Measurements from ENCODE around the gene SUMO2. TPM values are rescaled to one million over a fixed set of nuclear protein-coding genes. Genes with fewer than 3 reads are reported as not detected.
A peak's percentile ranks its signal among the peaks of the same experiment; 100 is the strongest.

SUMO2 gene
- total and polyA plus RNA-seq, 9 of the 15 experiments (the other 6 are each of a cell fraction or from before 2014, with no cell fraction given), result 157 to 733 (median 419) TPM

GRCh38 chr17:75205037-75205792, 22.5 kb upstream of the SUMO2 start, which contains the start of gene NUP85 (continued):
- TF ChIP-seq TEAD1 (CRISPR knock-in tag; IDR thresholded peaks at IDR 0.05) (peak in 1 of 2 experiments; percentile 59; a peak in 1 of 4 replicates), TAF9B (IDR thresholded peaks at IDR 0.05; ENCODE audit: partially characterized antibody) (peak; percentile 76), ZNF347 (CRISPR knock-in tag; IDR thresholded peaks at IDR 0.05; ENCODE audit: low read depth) (no peak), GTF3C2 (IDR thresholded peaks at IDR 0.05; ENCODE audit: borderline replicate concordance, extremely low read depth, insufficient read length) (peak; percentile 23), POLR2G (IDR thresholded peaks at IDR 0.05; ENCODE audit: low read depth, low read length) (peak; percentile 93), CC2D1A (IDR thresholded peaks at IDR 0.05) (no peak), LARP7 (IDR thresholded peaks at IDR 0.05) (0 out of 2 replicates have a peak, but pooled peaks have one; percentile 1), MYBL2 (IDR thresholded peaks at IDR 0.05; ENCODE audit: low read depth) (no peak), MYBL2 (CRISPR knock-in tag; IDR thresholded peaks at IDR 0.05; ENCODE audit: borderline replicate concordance) (no peak), ZFX (CRISPR knock-in tag; IDR thresholded peaks at IDR 0.05) (peak; percentile 88), MTA2 (IDR thresholded peaks at IDR 0.05; ENCODE audit: low read depth) (no peak), CTBP1 (IDR thresholded peaks at IDR 0.05; ENCODE audit: borderline replicate concordance) (0 out of 2 replicates have a peak, but pooled peaks have one; percentile 75), SAFB2 (IDR thresholded peaks at IDR 0.05; ENCODE audit: borderline replicate concordance, low read depth, low read length, severe bottlenecking) (no peak), JUN (IDR thresholded peaks at IDR 0.05; ENCODE audit: borderline replicate concordance, low read depth, low read length) (no peak; the same call in 1 of the 2 replicates), JUN (CRISPR knock-in tag; IDR thresholded peaks at IDR 0.05; ENCODE audit: borderline replicate concordance) (peak; percentile 69; the same call in 1 of the 2 replicates), MECOM (CRISPR knock-in tag; IDR thresholded peaks at IDR 0.05) (no peak; the same call in 1 of the 2 replicates), NR2C1 (IDR thresholded peaks at IDR 0.05) (no peak), NR2C1 (tag; IDR thresholded peaks at IDR 0.05) (no peak)
- TF ChIP-seq, protein P1, sequence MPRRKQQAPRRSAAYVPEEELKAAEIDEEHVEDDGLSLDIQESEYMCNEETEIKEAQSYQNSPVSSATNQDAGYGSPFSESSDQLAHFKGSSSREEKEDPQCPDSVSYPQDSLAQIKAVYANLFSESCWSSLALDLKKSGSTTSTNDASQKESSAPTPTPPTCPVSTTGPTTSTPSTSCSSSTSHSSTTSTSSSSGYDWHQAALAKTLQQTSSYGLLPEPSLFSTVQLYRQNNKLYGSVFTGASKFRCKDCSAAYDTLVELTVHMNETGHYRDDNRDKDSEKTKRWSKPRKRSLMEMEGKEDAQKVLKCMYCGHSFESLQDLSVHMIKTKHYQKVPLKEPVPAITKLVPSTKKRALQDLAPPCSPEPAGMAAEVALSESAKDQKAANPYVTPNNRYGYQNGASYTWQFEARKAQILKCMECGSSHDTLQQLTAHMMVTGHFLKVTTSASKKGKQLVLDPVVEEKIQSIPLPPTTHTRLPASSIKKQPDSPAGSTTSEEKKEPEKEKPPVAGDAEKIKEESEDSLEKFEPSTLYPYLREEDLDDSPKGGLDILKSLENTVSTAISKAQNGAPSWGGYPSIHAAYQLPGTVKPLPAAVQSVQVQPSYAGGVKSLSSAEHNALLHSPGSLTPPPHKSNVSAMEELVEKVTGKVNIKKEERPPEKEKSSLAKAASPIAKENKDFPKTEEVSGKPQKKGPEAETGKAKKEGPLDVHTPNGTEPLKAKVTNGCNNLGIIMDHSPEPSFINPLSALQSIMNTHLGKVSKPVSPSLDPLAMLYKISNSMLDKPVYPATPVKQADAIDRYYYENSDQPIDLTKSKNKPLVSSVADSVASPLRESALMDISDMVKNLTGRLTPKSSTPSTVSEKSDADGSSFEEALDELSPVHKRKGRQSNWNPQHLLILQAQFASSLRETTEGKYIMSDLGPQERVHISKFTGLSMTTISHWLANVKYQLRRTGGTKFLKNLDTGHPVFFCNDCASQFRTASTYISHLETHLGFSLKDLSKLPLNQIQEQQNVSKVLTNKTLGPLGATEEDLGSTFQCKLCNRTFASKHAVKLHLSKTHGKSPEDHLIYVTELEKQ (CRISPR knock-in tag; IDR thresholded peaks at IDR 0.05), result no peak
- TF ChIP-seq, protein P2, sequence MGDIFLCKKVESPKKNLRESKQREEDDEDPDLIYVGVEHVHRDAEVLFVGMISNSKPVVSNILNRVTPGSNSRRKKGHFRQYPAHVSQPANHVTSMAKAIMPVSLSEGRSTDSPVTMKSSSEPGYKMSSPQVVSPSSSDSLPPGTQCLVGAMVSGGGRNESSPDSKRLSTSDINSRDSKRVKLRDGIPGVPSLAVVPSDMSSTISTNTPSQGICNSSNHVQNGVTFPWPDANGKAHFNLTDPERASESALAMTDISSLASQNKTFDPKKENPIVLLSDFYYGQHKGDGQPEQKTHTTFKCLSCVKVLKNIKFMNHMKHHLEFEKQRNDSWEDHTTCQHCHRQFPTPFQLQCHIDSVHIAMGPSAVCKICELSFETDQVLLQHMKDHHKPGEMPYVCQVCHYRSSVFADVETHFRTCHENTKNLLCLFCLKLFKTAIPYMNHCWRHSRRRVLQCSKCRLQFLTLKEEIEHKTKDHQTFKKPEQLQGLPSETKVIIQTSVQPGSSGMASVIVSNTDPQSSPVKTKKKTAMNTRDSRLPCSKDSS (IDR thresholded peaks at IDR 0.05; ENCODE audit: low read depth, partially characterized antibody), result no peak

Measured in K562 (cell line).